CD1c-positive myeloid dendritic cell (primary cell): ENCODE data around the gene SH3BP5.

Source experiments
- DNase-seq: peaks from one replicate; pipeline ENCODE4 v3.0.0-alpha.2; 2016; ENCODE audit errors: extremely low spot score

The SH3BP5 gene

DNA sequence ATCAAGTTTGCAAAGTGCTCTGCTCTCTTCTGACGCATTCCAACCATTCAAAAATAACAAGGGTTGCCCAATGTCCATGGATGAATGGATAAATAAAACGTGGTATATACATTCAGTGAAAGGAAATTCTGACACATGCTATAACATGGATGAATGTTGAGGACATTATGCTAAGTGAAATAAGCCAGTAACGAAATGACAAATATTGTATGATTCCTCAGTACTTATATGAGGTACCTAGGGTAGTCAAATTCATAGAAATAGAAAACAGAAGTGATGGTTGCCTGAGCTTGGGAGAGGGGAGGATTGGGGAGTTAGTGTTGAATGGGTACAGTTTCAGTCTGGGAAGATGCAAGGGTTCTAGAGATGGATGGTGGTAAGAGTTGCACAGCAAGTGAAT lies 33.9 kb downstream of the SH3BP5 start:
- DNase-seq = no peak

DNA sequence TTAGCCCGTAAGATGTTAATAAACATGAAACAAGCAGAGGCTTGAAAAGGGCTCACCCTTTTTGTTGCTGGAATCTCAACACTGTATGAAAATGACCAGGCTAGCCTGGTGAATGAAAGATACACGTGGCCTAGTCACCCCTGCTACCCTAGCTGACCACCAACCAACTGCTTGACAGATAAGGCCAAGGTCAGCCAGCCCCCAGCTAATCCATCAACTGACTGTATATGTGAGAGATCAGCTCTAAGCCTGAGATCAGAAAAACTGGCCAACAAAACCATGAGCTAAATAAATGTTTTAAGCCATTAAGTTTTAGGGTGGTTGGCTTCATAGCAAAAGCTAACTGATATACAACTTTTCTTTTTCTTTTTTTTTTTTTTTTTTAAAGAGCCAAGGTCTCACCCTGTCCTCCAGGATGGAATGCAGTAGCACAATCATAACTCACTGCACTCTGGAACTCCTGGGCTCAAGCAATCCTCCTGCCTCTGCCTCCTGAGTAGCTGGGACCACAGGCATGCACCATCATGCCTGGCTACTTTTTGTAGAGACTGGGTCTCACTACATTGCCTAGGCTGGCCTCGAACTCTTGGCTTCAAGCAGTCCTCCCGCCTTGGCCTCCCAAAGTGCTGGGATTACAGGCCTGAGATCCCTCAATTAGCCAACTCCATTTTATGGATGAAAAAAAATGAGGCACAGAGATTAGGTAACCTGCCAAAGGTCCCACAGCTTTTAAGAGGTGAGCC lies 34.6 kb downstream of the SH3BP5 start:
- DNase-seq = no peak

GRCh38 chr3:15295506-15295905 lies 36.9 kb downstream of the SH3BP5 start:
- peak; percentile 95 for DNase-seq

GRCh38 chr3:15294929-15295328 lies 37.5 kb downstream of the SH3BP5 start:
- DNase-seq = peak; percentile 90

- peak; percentile 69 for DNase-seq
These were observed 39.4 kb downstream of the SH3BP5 start for GRCh38 chr3:15292765-15293522.

DNA sequence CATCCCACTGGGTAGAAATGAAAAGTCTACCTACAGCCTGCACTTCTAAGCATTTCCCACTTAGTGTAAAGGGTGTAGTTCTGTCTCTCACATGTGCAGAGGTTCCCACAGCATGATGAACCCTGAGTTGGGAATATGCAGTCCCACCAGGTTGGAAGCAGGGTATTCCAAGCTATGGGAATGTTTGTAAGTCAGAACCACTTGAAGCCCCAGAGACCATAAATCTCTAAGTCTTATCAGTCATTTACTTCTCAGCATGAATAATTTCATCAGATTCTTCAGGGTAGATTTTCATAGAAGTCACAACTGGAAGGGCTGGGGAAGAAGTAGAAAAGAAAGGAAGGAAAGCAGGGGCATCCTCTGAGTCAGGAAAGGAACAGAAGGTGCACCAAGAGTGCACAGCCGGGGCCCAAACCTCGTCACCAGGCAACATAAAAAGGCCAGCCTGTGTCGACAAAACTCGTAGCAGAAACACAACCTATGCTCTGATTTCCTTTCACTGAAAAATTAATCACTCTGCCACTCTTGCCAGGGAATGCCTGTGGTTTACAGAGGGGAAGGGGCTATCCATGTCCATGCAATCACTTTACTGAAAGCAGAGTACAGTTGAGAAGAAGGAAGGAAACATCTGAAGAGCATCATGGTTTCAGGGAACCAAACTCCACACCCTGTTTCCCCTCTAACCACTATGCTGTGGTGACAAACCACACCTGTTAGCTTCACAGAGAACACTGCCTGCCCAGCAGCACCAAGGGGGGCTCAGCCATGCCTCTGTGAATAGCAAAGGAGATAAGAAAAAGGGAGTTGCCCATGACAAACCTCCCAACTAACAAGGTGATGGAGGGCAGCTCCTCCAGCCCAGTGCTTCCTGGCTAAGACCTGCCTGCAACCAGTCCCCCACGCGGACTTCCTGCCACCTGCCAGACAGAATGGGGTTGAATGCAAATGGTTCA lies 40.5 kb downstream of the SH3BP5 start:
- DNase-seq = peak; percentile 60

DNA sequence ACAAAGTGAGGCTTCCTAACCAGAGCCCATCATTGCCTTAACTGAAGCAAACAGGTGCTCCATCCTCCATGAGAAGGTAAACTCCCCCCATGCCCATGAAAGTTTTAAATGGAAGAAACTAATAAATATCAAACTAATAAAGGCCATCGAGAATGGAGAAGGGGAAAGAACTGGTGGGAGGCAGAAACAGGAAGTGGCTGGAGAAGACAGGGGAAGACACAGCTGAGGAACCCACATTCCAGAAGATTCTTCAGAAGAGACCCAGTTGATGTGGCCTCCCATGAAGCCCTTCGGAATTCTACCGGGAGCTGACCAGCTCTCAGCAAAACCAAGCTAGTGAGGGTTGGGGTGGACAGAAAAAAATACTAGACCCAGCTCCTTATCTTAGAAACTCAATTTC lies 41.6 kb downstream of the SH3BP5 start:
- DNase-seq = peak; percentile 61

DNA sequence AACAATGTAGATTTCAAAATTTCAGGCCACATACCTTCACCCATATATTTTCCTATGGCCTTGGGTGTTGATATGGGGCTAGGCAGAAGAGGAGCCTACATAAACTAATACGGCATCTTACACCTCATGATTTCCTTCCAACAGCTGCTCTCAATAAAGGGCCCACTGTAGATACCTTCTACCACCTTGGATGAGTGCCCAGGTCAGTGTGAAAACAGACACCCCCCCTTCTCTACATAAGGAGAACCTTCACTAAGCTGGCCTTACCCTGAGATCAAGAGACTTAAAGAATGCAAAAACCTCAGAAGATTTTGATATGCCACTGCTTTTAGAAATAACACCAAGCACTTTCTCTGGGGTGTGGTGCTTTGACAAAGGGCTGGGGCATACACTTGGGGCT lies 42.7 kb downstream of the SH3BP5 start:
- DNase-seq = no peak

DNA sequence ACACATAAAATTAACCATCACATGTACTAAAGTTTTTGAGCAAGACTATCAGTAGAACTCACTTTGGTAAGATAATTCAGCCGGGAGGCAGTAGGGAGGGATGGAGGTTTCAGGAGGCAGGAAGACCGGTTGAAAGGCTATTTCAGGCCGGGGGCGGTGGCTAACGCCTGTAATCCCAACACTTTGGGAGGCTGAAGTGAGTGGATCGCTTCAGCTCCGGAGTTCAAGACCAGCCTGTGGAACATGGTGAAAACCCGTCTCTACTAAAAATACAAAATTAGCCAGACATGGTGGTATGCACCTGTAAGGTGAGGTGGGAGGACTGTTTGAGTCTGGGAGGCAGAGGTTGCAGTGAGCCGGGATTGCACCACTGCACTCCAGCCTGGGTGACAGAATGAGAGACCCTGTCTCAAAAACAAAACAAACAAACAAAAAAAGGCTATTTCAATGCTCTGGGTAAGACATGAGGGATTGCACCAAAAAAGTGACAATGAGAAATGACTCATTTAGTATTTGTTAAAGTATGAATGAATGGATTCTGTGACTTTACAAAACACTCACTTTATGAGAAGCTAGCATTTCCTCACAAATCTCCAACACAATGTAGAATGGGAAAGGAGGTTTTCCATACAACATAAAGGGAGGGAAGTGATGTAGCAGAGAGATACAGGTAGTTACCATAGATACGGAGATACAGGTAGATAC lies 43.9 kb downstream of the SH3BP5 start:
- peak; percentile 21 for DNase-seq

GRCh38 chr3:15287565-15288330 lies 44.6 kb downstream of the SH3BP5 start:
- peak; percentile 84 for DNase-seq

- DNase-seq = no peak
These were observed 46.4 kb downstream of the SH3BP5 start for GRCh38 chr3:15286022-15286421.

DNA sequence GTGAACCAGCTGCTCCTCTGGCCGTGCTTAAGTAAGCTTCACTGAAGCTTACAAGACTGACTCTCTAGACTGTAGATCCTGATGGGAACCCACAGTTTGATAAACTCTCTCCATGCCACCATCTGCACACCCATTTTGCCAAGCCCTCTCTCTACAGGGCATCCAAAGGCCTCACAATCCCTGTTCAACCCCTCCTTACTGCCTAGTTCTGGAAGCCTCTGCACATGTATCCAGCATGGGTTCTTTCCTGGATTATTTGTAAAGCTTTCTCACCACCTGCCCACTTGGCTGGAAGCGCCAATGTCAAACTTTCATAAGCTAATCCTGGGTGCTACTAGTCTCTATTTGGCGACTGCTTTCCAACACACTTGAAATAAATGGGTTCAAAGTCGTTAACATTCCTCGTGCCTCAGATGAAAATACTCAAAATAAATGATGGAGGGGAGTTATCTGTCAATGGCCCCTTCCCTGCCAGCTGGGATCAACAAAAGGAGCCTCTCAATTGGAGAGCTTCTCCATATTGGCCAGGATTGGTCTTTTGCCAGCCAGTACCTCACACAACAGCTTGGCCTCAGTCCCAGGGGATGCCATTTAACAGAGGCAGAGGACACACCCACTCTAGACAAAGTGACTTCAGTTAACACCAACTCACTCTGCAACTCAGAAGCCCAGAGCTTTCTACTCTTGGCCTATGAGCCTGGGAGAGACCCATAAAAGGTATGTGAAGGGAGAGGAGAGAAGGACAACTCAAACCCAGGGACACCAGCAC lies 48.1 kb downstream of the SH3BP5 start:
- DNase-seq = no peak

DNA sequence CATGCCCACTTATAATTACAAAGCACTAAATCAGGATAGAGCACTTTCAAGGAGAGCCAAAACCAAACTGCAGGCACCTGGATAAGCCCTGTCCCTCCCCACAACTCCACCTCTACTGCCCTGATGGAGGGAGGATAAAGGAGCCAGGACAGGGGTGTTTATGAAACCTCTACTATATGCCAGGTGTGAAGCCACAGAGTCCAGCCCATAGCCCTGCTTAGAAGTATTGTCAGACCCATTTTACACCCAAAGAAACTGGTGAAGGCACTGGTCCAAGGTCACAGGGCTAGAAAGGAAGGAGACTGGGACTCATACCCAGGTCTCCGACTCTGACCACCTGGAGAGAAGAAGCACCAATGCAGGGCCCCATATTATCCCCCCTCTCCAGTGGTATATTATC lies 48.7 kb downstream of the SH3BP5 start:
- no peak for DNase-seq

DNA sequence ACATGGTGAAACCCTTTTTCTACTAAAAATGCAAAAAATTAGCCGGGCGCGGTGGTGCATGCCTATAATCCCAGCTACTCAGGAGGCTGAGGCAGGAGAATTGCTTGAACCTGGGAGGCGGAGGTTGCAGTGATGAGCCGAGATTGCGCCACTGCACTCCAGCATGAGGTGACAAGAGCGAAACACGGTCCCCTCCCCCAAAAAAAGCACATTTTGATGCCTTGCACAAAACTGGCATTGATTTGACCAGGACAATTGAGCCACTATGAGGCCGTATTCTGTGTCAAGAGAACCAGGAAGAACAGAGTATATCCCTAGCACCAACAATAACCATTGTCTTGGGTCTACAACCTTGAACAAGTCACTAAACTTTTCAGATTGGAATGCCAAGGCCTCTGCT lies 50.6 kb downstream of the SH3BP5 start:
- no peak for DNase-seq

DNA sequence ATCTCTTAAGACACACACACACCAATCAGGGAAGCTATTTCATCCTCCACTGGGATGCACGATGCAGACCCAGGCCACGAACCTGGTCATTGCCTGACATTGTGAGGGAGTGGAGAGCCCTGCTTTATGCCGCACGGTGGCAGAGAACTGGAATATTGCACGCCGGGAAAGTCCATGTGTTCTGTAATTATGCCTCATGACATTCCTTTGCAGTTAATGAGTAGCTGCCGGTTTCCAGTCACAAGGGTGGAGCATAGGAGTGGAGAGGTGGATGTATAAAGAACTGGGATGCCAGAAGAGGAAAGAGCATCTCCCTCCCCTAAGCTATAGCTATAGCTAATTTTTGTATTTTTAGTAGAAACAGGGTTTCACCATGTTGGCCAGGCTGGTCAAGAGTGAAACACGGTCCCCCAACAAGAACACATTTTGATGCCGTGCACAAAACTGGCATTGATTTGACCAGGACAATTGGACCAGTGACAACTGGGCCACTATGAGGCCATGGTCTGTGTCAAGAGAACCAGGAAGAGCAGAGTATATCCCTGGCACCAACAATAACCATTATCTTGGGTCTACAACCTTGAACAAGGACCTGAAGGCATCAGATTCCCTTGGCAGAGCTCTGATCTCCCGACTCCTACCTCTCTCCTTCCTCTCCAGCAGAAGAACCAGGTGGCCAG lies 51.4 kb downstream of the SH3BP5 start:
- no peak for DNase-seq

- no peak for DNase-seq
These were observed 52.5 kb downstream of the SH3BP5 start for GRCh38 chr3:15279671-15280402.

DNA sequence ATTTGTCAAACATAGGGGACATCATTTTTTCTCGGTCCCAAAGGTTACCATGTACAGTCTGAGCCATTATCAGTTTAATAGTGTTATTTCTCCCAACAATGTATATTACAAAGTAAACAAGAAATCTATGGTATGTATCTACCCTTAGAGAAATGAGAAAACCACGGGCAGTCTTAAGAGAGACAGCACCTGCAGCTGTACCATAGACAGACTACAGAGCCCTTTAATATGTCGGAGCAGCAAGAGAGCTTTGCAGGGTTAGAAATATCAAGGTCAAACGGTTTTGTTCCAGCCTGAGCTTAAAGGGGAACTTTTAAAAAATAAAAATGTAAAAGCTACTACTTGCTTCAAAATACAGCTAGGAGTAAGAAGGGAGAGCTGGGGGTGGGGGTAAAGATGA lies 53.2 kb downstream of the SH3BP5 start:
- no peak for DNase-seq

DNA sequence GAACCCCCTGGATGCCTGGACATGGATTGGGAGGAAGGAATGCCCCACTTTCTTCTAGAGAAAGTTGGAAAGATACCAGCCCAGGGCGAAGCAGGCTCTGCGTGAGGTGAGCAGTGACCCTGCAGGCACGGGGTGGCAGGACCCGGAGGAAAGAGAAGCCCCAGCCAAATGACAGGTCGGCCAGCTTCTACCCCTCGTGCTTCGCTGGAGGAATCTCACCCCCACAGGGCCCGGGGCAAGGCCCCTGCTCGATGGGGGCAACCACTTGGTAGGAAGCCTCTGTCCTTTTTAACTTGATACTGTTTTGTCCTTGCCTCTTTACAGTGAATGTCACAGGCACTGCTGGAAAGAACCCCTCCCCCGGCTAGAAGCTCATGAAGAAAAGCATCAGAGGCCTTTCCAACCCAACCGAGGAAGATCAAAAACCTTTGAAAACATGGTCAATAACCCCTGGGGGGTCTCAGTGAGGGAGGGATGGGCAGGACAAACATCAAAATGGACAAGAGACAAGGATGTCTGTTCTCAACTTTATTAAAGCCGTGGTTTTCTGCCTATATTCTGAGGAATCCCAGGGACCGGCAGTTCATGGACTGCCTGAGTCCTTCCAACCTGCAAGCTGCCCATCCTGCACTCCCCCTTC lies 54.4 kb downstream of the SH3BP5 start:
- DNase-seq = no peak
